ENCODE results near the gene BARX1.

GRCh38 chr9:93946338-93946712 is 8.8 kb downstream of the BARX1 start:
- peak; percentile 40 for TF ChIP-seq EZH2 (IDR thresholded peaks at IDR 0.05; ENCODE audit: low read length, missing control alignments)
- TF ChIP-seq, protein P1, sequence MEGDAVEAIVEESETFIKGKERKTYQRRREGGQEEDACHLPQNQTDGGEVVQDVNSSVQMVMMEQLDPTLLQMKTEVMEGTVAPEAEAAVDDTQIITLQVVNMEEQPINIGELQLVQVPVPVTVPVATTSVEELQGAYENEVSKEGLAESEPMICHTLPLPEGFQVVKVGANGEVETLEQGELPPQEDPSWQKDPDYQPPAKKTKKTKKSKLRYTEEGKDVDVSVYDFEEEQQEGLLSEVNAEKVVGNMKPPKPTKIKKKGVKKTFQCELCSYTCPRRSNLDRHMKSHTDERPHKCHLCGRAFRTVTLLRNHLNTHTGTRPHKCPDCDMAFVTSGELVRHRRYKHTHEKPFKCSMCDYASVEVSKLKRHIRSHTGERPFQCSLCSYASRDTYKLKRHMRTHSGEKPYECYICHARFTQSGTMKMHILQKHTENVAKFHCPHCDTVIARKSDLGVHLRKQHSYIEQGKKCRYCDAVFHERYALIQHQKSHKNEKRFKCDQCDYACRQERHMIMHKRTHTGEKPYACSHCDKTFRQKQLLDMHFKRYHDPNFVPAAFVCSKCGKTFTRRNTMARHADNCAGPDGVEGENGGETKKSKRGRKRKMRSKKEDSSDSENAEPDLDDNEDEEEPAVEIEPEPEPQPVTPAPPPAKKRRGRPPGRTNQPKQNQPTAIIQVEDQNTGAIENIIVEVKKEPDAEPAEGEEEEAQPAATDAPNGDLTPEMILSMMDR (conservative IDR thresholded peaks at IDR 0.05 in 1 of 2, IDR thresholded peaks at IDR 0.05 in 1 of 2; ENCODE audit: low read depth in 1 of 2, low read length in 2 of 2) = no peak

Data from fibroblast of lung (primary cell).